HT1080 (cell line): Measurements from ENCODE around the gene OTOG. TPM values are rescaled to one million over a fixed set of nuclear protein-coding genes. Genes with fewer than 3 reads are reported as not detected.

Experiments used
- DNase-seq: peaks from one replicate; pipeline ENCODE4 v3.0.0-alpha.2; 2015; ENCODE audit warnings: low read depth
- total RNA-seq: library from RNA; depleted of rRNA; stranded (reverse); fragments of >200 nt; shearing (Covaris generic); gene quantifications from 2 replicates; pipeline ENCODE4 v1.2.3, GENCODE V29; 2014

Gene OTOG
- total RNA-seq, 1 experiment from 2014 or later = not detected

GRCh38 chr11:17581732-17582053, 34.6 kb downstream of the OTOG start:
- no peak for DNase-seq

DNA sequence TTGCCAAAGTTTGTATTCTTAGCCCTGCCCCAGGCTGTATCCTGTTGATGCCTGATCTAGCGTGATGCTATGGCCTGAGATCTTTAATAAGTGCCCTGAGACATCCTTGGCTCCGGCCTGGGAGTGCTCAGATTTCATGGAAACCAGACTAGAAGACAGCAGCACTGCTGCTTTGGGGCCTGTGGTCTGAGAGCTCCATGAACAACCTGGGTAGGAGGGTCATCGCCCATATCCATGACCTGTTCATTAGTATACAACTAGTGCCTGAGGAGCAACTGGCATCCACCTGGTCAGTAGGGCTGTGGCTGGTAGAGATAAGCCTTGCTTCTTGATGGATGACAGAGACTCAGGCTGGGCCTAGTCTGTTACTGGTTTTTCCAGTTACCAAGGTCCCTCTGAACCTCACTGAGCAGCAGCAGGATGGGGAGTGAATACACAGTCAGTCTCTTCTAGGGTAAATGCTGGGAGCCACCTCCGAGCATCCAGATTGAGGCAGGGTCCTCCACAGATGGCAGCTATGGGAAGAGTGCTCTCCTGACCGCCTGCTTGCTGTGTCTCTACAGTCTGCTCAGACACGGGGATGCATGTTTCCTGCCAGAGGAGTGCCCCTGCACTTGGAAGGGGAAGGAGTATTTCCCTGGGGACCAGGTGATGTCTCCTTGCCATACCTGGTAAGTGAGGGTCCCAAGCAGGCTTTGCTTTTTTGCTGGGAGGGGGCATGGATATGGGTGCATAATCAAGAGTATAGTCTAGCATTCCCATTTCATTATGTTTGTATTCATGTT, 39.0 kb downstream of the OTOG start:
- no peak for DNase-seq

GRCh38 chr11:17588166-17588565, 41.1 kb downstream of the OTOG start:
- no peak for DNase-seq

DNA sequence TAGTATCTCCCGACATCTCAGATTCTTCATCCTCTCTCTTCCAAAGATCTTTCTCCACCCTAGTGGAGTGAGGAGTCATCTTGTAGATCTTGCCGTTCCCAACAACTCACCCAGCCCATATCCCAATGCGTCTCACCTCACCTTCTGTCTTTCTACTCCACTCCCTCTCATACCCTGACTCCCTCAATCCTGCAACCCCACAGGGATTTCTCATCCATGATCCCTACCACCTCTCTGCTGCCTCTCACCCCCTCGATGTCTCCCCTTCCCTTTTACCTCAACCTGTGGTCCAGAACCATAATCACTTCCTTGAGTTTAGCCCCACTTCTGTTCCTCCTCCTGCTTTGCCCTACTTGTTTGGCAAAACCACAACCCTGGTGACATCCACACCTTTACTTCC, 41.7 kb downstream of the OTOG start:
- no peak for DNase-seq

GRCh38 chr11:17590463-17590862, 43.4 kb downstream of the OTOG start:
- no peak for DNase-seq

GRCh38 chr11:17591293-17591692, 44.2 kb downstream of the OTOG start:
- no peak for DNase-seq

- no peak for DNase-seq
These were observed 46.6 kb downstream of the OTOG start for GRCh38 chr11:17593466-17594245.

DNA sequence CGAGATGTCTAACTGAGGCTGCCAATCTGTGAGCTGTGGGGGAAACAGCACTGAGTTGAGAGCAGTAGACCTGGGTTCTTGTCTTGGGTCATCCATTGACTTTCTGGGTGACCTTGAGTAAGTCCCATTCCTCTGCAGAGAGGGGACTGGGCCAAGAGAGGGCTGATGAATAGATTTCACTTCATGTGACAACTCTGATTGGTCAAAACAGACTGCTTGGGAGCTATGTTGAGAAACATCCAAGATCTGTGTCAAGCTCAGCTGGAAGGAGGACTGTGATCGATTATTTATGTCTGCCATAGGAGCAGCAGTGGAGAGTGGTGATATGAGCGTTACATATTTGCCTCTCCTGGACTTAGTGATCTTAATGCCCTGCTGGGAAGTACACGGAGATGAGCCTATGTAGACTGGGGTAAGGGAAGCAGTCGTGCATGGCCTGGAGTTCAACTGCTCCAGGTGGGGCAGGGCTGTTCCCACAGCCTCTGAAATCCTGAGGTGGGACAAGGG, 47.7 kb downstream of the OTOG start:
- DNase-seq = no peak

DNA sequence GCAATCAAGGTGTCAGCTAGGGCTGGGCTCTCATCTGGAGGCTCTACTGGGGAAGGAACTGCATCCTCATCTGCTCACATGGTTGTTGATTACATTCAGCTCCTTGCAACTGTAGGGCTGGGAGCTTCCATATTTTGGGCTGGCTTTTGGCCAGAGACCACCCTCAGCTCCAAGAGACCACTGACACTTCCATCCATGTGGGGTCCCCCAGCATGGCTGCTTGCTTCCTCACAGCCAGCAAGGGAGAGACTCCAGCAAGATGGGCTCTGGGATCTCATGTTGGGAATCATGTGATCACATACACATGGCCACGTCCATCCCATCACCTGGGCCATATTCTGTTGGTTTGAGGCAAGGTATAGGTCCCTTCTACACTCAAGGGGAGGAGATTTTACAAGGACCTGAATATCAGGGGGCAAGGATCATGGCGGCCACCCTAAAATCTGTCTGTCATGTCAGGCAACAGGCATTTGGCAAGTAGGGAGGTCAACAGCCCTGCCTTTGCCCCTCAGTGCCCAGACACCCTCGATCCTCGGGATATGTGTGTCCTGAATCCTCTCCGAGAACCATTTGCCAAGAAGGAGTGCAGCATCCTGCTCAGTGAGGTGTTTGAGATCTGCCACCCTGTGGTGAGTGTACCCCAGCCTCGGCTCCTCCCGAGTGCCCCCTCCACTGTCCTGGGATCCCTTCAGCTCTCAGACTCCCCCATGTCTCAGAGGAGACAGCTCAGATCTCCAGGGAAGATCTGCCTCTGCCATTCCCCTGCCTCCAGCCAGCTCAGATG, 48.7 kb downstream of the OTOG start:
- no peak for DNase-seq

- no peak for DNase-seq
These were observed 49.2 kb downstream of the OTOG start for GRCh38 chr11:17596310-17596669.

GRCh38 chr11:17596711-17597110, 49.7 kb downstream of the OTOG start:
- no peak for DNase-seq

DNA sequence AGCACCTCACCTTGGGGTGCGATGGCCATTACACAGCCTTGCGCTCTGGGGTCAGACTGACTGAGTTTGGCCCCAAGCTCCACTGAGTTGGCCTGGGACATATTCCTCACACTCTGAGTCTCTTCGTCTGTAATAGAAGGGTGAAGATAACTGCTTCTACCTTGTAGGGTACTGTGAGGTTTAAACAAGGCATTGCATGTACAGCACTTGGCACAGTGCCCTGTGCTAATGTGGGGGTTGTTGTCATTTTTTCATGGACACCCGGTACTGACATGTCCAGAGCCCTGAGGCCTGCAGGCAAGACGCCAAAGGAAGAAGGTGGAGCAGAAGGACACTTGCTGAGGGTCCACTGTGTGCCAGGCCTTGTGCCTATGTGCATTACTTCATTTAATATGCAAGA, 50.7 kb downstream of the OTOG start:
- DNase-seq = no peak

DNA sequence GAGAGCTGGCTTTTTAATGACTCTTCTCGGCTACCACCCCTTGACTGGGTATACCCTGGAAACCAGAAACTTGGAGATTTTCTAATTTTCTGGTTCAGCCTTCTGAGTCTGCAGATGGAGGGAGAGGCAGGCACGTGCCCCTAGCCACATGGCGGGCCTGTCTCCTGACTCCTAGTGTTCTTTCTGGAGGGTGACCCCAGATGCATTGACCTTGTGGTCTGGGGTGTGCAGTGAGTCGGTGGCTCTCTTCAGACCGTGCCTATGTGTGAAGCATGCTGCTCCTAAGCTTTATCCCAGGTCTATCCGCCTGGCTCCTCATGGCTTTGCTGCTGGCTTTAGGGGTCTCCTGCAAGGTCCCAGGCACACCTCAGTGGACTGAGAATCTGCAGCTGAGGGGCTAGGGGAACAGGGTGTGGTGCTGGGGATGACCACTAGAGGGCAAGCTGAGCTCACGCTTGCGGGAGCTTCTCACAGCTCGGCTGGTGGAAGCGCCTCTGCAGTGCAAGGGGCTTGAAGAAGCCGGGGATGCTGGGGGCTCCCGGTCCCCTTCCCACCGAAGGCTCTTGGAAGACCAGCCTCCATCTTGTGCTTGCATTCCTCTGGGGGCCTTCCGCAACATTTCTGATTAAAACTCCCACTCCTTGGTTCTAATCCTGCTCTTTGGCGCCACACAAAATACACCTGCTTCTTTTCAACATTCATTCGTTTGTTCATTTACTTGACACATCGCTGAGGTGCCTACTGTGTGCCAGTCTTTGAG, 51.8 kb downstream of the OTOG start:
- peak; percentile 48 for DNase-seq

DNA sequence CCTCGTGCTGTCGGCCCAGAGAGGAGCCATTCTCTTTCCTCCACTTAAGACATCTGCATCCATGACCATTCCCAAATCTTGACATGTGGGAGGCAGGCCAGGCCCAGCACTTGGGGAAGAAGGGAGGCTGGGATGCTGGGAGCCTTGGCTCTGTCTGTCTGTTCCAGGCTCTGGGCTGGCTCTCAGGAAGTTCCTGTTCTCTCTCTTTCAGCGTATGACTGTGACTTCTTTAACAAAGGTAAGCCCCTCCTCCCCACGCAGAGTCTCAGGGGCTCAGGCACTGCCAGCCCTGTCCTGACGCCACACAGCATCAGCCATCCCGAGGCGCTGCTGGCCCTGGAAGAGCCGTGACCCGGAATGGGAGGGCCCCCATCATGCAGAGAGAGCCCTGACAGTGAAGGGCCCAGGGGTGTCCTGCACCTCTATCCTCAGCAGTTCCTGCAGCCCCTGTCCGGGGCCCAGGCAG, 52.4 kb downstream of the OTOG start:
- DNase-seq = no peak

DNA sequence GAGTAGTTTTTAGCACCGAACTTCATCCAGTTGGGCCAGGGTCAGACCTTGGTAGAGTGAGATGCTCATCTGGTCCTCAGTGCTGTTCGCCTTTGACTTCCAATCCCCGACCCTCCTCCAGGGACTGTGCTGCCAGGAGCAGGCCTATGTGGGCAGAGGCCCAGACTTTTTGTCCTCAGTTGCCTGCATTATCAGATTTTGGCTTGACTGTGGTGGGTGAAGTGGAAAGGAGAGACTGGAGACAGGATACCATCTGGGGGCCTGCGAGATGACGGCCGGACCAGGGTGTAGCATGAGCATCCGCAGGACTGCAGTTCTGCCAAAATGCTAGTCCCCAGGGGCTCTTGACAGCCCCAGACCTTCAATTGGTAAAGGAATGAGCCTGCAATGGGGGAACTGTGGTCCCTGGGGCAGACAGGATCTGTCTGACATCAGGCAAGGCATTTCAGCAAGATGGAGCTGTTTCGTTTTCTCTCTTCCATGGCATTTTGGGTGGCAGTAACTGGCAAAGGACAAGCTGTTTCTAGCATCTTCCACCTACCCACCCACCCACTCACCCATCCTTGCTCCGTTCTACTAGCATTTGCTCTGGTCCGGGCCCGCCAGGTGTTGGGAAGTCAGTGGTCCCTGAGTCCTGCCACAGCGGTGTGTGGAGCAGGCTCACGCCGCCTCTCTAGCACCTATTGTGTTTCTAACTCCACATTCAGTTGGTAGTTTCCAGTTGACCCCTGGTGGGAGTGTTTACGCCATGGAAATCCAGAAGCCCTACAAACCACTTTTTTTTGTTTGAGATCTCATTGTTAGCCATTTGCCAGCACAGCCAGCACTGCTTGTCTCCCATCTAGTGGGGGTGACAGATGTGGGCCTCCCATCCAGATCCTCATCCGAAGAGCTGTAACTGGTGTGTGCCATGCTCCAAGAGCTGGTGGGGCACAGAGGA, 53.5 kb downstream of the OTOG start:
- DNase-seq = no peak

GRCh38 chr11:17601256-17601671, 54.2 kb downstream of the OTOG start:
- DNase-seq = no peak

GRCh38 chr11:17601676-17602075, 54.6 kb downstream of the OTOG start:
- no peak for DNase-seq

GRCh38 chr11:17602105-17603001, 55.3 kb downstream of the OTOG start:
- no peak for DNase-seq
